ENCODE results near the gene CRIP2. TPM values are rescaled to one million over a fixed set of nuclear protein-coding genes. Genes with fewer than 3 reads are reported as not detected.

The CRIP2 gene
- polyA plus RNA-seq, 4 donors = 72.3 to 161 (median 108) TPM

DNA sequence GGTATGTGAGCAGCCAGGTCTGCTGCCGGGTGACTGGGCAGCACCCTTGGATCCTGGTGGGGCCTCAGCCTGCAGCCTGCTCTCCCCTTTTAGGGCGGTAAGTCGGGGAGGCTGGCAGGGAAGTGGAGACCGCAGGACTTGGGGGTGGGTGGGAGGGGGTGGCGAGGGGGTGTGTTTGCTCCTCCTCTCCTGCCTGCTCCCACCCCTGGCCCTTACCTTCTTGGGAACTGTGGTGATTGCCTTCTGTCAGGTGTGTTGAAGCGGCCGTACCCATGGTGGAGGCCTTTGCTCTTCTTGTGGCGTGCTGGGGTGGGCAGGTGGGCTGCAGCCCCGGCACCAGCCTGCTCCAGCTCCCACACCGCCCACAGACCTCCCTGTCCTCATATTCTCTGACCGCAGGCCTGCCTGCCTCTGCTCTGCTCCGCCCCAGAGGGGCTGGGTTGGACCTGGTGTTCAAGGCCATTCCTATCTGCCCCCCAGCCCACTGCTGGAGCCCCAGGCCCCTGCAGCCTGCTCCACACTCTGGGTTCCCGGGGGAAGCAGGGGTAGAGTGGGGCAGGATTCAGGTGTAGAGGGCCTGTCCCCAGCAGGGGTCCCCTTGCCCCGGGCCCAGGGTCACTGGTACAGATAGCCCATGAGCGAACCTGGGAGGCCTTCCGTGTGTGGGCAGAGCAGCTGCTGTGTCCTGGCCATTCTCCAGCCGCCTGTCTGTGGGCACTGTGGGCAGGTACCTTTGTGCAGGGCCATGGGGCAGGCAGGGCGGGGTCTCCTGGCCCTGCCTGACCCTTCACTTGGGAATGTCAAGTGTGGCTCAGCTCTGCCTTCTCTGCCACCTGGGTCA lies 21.6 kb downstream of the CRIP2 start:
- no peak for DNase-seq (ENCODE audit: low read depth in 4 of 4, low spot score in 3 of 4)

DNA sequence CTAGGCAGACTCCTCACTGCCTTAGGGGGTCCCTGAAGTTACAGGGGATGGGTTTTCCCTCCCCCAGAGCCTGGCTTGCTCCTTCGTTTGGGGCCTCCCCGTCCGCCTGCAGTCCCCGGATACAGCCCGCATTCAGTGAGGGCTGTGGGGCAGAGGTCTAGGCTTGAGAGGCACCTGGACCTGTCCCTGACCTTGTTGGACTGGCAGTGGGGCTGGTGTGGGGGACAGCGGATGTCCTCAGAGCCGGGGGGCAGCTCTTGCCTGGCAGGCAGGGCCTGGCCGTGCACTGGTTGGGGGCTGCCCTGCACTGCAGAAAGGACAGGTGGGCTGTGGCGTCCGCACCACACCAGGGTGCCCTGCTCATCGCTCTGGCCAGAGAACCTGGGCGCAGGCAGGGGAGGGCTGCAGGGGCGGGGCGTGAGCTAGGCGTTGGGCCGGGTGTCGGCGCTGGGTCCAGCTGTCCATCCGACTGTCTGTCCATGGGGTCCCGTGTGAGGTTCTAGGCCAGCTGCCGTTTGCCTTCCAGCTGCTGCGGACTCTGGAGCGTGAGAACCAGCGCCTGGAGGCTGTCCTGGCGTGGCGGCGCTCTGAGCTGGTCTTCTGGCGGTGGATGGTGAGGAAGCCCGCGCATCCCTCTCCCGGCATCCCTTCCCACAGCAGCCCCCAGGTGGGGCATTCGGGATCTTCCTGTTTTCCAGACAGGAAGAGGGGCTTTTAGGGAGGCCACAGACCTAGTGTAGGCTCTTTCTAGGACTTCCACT lies 22.4 kb downstream of the CRIP2 start:
- DNase-seq (ENCODE audit: low read depth in 4 of 4, low spot score in 3 of 4) = no peak

DNA sequence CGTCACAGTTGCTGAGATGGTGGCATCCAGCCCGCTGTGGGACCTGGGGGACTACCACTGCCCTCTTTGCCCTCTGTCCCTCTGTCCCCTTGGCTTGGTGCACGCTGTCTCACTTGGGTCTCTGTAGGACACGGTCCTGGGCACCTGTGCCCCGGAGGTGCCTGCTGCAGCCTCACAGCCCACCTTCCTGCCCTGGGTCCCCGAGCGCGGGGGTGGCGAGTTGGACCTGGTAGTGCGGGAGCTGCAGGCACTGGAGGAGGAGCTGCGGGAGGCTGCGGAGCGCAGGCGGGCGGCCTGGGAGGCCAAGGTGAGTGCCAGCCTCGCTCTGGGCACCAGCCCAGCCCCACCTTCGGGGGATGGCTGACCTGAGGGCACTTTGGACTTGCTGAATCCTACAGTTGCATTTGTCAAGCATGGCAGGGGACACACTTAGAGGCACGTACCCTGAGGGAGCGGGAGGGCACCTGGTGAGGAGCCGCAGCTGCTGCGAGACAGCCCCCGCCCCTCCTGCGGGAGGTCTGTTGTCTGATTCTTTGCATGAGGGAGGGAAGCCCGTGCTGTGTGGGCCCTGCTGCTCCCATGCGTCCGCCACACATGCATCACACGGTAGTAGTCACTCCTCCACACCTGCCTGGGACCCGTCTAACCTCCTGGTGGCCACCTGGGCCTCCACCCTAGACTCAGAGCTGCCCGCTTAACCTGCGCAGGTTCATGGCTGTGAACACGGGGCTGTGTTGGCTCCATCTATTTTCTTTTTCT lies 23.2 kb downstream of the CRIP2 start:
- no peak for DNase-seq (ENCODE audit: low read depth in 4 of 4, low spot score in 3 of 4)

DNA sequence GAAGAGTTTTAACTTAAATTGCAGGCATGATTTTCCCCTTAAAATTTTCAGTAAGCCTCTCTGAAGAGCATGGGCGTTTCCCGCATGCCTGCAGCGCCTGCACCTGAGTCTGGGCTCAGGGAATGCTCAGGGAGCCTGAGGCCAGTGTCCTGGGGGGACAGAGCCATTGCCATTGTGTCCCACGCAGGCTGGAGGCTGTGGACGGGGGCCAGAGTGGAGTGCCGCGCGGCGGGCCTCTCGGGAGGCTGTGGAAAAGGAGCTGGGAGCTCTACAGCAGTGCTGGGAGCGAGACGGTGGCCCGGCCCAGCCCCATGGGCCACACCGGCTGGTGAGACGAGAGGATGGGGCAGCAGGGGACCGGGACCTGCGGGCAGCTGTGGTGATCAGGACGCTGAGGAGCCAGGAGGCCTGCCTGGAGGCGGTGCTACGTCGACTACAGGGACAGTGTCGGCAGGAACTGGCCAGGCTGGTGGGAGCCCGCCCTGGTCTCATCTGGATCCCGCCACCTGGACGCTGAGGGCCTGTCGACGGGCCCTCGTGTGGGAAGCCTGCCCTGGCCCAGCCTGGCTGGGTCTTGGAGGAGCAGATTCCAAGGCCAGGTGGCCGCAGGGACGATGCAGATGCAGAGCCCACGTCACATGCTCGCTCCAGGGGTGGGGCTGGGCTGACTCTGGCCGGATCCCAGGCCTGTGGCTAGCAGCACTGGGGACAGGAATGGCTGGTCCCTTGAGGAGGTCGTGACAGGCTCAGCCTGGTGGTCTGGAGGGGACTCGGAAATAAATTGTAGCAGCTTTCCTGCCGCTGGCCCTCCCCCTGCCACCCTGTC lies 24.0 kb downstream of the CRIP2 start:
- no peak for DNase-seq (ENCODE audit: low read depth in 4 of 4, low spot score in 3 of 4)

DNA sequence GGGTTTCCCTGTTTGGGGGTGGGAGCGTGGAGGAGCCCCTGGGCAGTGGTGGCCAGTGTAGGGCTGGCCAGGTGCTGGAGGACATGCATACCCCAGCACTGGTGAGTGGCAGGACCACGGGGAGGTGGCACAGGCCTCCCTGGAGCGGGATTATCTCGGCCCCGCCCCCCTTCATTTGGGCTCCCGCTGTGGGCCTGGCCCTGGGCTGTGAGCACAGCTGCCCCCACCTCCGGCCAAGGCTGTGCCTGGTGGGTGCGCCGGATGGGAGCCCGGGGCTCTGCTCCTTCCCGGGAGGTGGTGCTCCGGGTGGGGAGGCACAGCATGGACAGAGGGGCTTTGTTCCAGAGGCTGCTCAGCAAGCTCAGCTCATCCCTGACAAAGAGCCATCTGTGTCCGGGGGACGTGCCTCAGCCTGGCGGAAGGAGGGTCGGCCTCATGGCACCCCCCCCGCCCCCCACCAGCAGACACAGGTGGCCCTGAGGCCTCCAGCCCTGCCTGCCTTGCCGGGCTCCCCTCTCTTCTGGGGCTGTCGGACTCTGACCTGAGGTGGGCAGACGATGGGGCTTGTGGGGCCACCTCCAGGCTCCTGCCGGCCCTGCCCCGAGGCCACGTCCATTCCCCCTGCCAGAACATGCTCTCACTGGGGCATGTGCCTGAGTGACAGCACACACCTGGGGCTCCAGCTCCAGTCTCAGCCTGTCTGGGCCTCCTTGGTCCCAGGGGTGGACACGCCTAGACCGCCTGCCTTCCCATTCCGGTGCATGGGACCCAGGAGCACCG lies 24.8 kb downstream of the CRIP2 start:
- no peak for DNase-seq (ENCODE audit: low read depth in 4 of 4, low spot score in 3 of 4)

DNA sequence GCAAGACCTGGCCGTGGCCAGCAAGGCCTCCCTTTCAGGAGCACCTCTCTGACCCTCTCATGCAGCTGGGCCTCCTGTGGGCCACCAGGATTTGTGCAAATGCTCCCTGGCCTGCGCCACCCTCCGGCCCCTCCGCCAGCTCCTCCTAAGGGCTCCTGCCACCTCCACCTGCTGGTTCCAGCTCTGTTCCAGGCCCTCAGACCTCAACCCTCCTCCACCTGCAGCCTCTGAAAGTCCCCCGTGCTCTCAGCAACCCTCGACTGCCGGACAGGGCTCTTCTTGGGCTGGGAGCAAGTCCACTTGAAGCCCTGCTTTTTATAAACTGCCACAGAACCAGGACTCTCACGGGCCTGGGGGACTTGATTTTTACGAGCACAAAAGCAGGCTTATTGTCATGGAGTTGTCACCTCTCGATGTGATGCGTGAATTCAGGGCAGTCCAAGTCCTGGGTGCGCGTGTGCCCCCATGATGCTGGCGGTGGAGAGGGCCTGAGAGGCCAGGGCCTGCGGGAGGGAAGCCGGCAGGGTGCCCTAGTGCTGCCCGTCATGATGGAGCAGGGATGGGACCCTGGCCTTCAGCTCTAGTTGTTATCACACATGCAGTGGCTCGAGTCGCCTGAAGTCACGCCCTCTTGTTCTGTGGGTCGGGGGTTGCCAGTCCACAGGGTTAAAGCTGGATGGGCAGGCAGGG lies 25.6 kb downstream of the CRIP2 start:
- no peak for DNase-seq (ENCODE audit: low read depth in 4 of 4, low spot score in 3 of 4)

DNA sequence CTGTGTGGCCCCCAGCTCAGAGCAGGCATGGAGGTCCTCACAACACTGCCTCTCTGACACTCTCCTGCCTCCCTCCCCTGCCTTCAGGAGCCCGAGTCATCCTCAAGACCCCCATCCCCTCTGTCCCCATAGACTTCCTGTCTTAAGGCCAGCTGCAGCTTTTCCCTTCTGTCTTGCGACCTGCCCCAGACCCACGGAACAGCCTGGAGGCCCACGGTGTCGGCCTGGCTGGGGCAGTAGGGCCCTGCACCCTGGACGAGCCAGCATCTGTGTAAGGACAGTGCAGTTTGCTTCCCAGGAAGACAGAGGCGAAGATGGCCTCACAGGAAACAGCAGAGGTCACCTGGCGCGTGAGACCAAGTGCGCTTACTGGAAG lies 26.1 kb downstream of the CRIP2 start:
- no peak for DNase-seq (ENCODE audit: low read depth in 4 of 4, low spot score in 3 of 4)

DNA sequence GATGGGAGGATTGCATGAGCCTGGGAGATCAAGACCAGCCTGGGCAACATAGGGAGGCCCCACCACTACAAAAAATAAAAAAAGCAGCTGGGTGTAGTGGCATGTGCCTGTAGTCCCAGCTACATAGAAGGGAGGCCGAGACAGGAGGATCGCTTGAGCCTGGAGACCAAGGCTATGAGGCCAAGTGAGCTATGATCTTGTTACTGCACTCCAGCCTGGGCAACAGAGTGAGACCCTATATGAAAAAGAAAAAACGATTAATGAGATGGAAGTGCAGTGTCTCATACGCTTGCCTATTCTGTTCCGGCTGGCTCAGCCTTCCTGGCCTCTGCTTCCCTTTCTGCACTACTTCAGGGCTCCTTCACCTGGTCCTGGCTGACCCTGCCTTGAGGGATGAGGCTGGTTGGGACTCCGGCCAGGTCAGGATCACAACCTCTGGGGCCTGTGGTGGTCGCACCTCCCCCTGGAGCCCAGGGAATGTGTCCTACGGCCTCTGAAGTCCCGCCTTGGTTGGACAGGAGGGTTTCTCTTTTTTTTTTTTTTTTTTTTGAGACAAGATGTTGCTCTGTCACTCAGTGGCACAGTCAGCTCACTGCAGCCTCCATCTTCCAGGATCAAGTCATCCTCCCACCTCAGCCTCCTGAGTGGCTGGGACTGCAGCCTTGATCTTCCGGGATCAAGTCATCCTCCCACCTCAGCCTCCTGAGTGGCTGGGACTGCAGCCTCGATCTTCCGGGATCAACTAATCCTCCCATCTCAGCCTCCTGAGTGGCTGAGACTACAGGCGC lies 27.1 kb downstream of the CRIP2 start:
- DNase-seq (ENCODE audit: low read depth in 4 of 4, low spot score in 3 of 4) = no peak

DNA sequence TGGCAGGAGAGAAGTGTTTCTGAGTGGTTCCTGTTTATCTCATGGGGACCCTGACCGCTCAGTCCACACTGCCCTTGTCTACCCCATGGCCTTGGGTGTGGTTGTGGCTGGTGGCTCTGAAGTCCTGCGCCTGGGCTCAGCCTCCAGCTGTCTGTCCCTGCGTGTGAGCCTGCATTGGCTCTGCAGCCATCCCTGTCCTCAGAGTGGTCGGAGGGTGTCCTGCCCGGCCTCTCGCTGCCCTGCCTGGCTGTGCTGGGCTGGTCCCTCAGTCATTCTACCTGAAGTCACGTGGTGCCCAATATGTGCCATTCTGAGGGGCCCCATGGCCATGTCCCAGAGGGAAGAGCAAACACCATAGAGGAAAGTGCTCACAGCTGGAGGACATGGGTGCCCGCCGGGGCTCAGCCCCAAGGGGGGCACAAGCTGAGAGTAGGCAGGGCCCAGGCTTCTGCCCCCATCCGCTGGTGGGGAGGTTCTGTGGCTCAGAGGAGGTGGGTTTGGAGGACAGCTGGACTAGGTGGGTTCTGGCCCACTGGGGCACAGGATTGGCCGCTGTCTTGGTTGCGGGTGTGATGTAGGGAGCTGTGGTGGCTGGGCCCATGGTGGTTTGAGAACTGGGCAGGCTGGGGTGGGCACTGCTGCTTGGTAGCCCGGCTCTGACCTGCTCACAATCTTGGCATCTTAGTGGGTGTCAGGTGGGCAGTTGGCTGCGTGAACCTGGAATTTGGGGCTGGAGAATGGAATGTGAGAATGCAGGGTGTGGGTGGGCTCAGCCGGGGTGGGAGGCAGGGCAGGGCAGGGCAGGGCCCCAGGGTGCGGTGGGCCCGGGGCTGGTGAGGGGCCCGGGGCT lies 28.1 kb downstream of the CRIP2 start:
- DNase-seq (ENCODE audit: low read depth in 4 of 4, low spot score in 3 of 4) = no peak

DNA sequence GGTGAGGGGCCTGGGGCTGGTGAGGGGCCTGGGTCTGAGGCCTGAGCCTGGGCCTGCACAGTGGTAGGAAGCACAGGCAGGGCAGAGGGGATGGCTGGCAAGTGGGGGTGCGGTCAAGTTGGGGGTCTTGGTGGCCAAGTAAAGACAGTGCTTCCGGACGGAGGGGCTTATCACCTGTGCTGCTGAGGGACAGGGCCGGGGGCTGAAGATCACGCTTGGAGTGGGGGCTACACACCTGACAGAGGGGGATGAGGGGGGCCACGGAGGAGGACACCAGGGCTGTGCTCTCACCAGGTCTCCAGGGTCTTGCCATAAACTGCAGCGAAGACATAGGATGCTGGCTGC lies 28.6 kb downstream of the CRIP2 start:
- no peak for DNase-seq (ENCODE audit: low read depth in 4 of 4, low spot score in 3 of 4)

DNA sequence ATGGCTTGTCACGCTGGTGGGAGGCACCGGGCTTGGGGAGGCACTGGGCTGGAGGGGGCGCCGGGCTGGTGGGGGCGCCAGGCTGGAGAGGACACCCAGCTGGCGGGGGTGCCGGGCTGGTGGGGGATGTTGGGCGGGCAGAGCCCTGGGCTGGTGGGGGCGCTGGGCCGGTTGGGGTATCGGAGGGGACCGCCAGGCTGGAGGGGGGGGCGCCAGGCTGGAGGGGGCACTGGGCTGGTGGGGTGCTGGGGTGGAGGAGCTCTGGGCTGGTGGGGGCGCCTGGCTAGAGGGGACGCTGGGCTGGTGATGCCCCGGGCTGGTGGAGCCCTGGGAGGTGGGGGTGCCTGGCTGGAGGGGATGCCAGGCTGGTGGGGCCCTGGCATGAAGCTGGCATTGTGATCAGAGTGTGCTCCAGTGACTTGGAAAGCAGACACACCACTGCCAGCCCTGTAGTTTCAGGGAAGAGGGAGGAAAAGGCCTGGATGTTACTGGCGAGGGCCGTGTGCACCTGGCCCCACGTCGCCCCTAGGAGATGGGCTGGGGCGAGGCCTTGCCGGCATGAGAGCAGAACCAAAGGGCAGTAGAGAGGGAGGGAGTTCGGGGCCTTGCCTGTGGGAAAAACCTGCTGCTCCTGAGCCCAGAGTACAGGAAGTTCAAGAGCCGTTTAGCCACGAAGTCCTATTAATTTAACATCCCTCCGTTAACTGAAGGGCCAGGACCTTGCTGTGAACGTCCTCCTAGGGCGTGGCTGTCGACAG lies 29.5 kb downstream of the CRIP2 start:
- DNase-seq (ENCODE audit: low read depth in 4 of 4, low spot score in 3 of 4) = no peak

DNA sequence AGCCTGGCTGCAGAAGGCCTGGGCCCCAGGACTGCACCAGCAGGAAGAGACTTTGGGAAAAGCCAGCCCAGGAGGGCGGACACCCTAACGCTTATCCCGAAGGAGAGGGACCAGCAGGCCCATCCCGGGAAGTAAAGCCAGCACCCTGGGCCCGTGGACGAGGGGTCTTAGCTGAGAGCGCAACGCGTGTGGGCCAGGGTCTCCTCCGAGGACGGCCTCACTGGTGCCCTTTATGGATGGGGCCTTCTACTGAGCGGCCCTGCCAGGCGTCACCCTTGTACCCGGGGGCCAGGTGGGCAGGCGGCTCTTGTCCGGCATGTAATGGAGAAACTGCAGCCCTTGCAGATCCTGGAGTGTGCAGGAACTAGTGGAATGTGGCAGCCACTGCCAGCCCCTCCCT lies 30.5 kb downstream of the CRIP2 start:
- no peak for DNase-seq (ENCODE audit: low read depth in 4 of 4, low spot score in 3 of 4)

DNA sequence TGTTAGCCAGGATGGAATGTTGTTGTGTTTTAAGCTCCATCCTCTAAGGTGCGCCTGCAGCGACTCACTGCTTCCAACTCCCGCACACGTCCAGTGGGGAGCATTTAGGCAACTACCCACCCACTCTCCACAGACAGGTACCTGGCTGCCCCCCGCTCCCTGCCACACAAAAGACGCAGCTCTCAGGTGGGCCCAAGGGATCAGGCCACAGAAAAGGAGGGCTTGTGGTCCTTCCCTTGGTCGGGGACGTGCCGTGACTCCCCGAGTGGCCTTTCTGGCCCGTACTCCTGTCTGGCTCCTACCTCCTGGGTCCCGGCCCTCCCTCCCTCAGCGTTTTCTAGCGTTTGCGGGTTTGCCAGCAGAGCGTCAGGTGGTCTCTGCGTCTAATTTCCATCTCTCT lies 32.6 kb downstream of the CRIP2 start:
- DNase-seq (ENCODE audit: low read depth in 4 of 4, low spot score in 3 of 4) = no peak

DNA sequence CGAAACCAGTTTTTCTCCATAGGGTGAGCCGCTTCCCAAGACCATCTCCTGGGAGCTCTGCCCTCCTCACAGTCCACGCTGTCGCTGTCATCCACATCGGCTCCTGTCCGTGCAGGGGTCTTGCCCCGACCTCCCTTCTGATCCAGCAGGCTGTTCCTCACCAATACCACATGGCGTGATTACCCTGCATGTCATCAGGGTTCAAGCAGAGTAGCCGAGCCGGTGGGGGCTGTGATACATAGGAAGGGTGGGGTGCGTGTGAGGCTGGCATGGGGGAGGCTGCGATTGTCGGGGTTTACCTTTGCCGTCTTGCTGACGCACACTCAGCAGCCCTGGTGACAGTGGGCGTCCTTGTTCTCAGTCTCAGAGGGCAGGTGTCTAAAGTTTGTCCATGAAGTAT lies 33.4 kb downstream of the CRIP2 start:
- DNase-seq (ENCODE audit: low read depth in 4 of 4, low spot score in 3 of 4) = no peak

DNA sequence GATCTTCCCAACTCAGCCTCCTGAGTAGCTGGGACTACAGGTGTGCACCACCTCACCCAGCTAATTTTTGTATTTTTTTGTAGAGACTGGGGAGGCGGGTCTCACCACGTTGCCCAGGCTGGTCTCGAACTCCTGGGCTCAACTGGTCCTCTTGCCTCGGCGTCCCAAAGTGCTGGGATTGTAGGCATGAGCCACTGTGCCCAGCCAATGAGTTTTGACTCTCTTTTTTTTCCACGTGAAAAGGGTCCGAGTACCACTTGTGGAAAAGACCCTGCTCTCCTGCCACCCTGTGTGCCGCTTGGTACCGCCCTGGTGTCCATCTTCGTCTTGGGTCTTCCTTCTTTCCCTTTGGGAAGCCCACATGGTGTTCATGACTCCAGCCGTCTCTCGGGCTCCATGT lies 34.0 kb downstream of the CRIP2 start:
- no peak for DNase-seq (ENCODE audit: low read depth in 4 of 4, low spot score in 3 of 4)

DNA sequence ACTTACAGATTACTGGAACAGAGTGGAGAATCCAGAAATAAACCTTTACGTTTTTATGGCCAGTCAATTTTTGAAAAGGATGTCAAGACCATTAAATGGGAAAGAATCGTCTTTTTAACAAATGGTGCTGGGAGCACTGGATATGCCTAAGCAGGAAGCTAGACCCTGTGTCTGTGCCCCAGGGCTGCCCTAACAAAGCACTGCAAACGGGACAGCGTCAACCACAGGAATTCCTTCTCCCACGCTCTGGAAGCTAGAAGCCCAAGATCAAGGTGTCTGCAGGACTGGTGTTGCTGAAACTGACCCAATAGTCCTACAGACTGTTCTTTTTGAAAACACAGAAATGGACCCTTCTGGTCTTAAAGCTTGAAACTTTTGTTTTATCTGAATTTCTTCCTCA lies 42.5 kb downstream of the CRIP2 start:
- DNase-seq (ENCODE audit: low read depth in 4 of 4, low spot score in 3 of 4) = no peak

Measured in left renal pelvis (tissue), 4 donors.